HepG2 (cell line): ENCODE results near the gene TARBP2. TPM values are rescaled to one million over a fixed set of nuclear protein-coding genes. Genes with fewer than 3 reads are reported as not detected.

Source experiments
- ATAC-seq: fragments of 200-7000 bp; cut with Tn5 transposase; 3 replicates; pipeline ENCODE4 v1.9.1; 2020; ENCODE audit warnings: mild to moderate bottlenecking, moderate library complexity
- BruUV-seq: library from RNA; stranded (reverse); fragments of 400-500 nt; replicated peaks from 2 replicates; lab custom pipeline; 2021; lab: Mats Ljungman, UMichigan
- CTCF ChIA-PET: fragments of 300-600 bp; formaldehyde crosslinking; extraction: SDS; loops from one replicate; lab custom pipeline; 2021; ENCODE audit warnings: low total read pairs, inconsistent platforms, low intra/inter-chr PET ratio; lab: Yijun Ruan, JAX
- POLR2A ChIA-PET: fragments of 350-600 bp; sonication (Branson Sonifier 250); formaldehyde crosslinking; loops from one replicate; lab custom pipeline; 2020; ENCODE audit warnings: antibody characterized with exemption, inconsistent platforms; lab: Yijun Ruan, JAX
- DNase-seq: peaks from one replicate; pipeline ENCODE4 v3.0.0-alpha.2; 2015; ENCODE audit warnings: low spot score
- FAIRE-seq: peaks from 3 replicates; lab custom pipeline; 2011; peaks lifted over from hg19 to GRCh38; lab: Jason Lieb, UNC
- H2AFZ ChIP-seq: one replicate; pipeline ENCODE4 v1.6.1; 2011; ENCODE audit warnings: low read length, inconsistent platforms
- H3K27ac ChIP-seq: fragments of 300-600 bp; 3 replicates; pipeline ENCODE4 v1.8.0; 2011; ENCODE audit warnings: mixed run types, mild to moderate bottlenecking, mixed read lengths, low read length, inconsistent platforms; ENCODE audit not compliant: insufficient read depth; ENCODE audit errors: extremely low read length
- H3K27me3 ChIP-seq, 2 experiments: fragments of 200-600 bp in 1 of 2; 2 replicates in 1 of 2; 3 replicates in 1 of 2; pipeline versions ENCODE4 v1.6.0 to v1.8.0; 2011; ENCODE audit warnings: low read length in 2 of 2, mild to moderate bottlenecking in 2 of 2, moderate library complexity in 2 of 2, inconsistent platforms in 1 of 2; ENCODE audit not compliant: insufficient read depth in 2 of 2, control insufficient read depth in 1 of 2
- H3K36me3 ChIP-seq, 2 experiments: fragments of 200-600 bp in 1 of 2; replicated peaks in 1 of 2; 2 replicates in 1 of 2; 3 replicates in 1 of 2; pipeline versions ENCODE4 v1.5.1 to v1.8.0; 2011; ENCODE audit warnings: low read length in 2 of 2, inconsistent platforms in 1 of 2; ENCODE audit not compliant: insufficient read depth in 2 of 2, control insufficient read depth in 1 of 2
- H3K4me1 ChIP-seq: 2 replicates; pipeline ENCODE4 v1.5.1; 2012; ENCODE audit warnings: low read length, inconsistent platforms; ENCODE audit not compliant: insufficient read depth
- H3K4me2 ChIP-seq: 2 replicates; pipeline ENCODE4 v1.6.0; 2011; ENCODE audit warnings: low read depth, low read length, inconsistent platforms
- H3K4me3 ChIP-seq, 3 experiments: fragments of 200-600 bp in 1 of 3; sonication (generic), shearing (Covaris generic) in 1 of 3; replicated peaks in 1 of 3; 2 replicates each; pipeline ENCODE4 v1.5.1; 2011 to 2016; ENCODE audit warnings: low read length in 3 of 3, inconsistent platforms in 2 of 3, low read depth in 2 of 3, mild to moderate bottlenecking in 2 of 3, control low read depth in 1 of 3, mixed read lengths in 1 of 3; ENCODE audit not compliant: insufficient read depth in 1 of 3
- H3K79me2 ChIP-seq: one replicate; pipeline ENCODE4 v1.6.1; 2011; ENCODE audit warnings: low read length, inconsistent platforms; ENCODE audit not compliant: insufficient read depth
- H3K9ac ChIP-seq: 2 replicates; pipeline ENCODE4 v1.6.0; 2011; ENCODE audit warnings: mild to moderate bottlenecking, low read depth, low read length, inconsistent platforms; ENCODE audit not compliant: insufficient read depth
- H3K9me3 ChIP-seq: 2 replicates; pipeline ENCODE4 v1.5.1; 2012; ENCODE audit warnings: mild to moderate bottlenecking, low read length
- H4K20me1 ChIP-seq: 2 replicates; pipeline ENCODE4 v1.6.0; 2011; ENCODE audit warnings: inconsistent platforms, mild to moderate bottlenecking, low read length, moderate library complexity; ENCODE audit not compliant: insufficient read depth
- ARHGAP35 ChIP-seq: sonication (generic); formaldehyde crosslinking; IDR thresholded peaks from 2 replicates; pipeline ENCODE4 v1.9.0; 2022; ENCODE audit warnings: mild to moderate bottlenecking, inconsistent platforms, moderate library complexity, missing genetic modification reagents, borderline replicate concordance
- ARNT2 ChIP-seq: sonication (generic); formaldehyde crosslinking; IDR thresholded peaks from 2 replicates; pipeline ENCODE4 v1.8.0; 2022; ENCODE audit warnings: mild to moderate bottlenecking, low read depth, missing genetic modification reagents, moderate library complexity
- ELF4 ChIP-seq: sonication (generic); formaldehyde crosslinking; IDR thresholded peaks from 2 replicates; pipeline ENCODE4 v1.5.0; 2020; ENCODE audit warnings: missing genetic modification reagents, mild to moderate bottlenecking, moderate library complexity, borderline replicate concordance
- JDP2 ChIP-seq: sonication (generic); formaldehyde crosslinking; IDR thresholded peaks from 2 replicates; pipeline ENCODE4 v1.8.1; 2022; ENCODE audit warnings: missing genetic modification reagents, borderline replicate concordance
- KDM2A ChIP-seq: sonication (generic); formaldehyde crosslinking; IDR thresholded peaks from 2 replicates; pipeline ENCODE4 v1.4.0; 2020; ENCODE audit warnings: low read depth, missing genetic modification reagents, borderline replicate concordance
- MLLT10 ChIP-seq: sonication (generic); formaldehyde crosslinking; IDR thresholded peaks from 2 replicates; pipeline ENCODE4 v1.4.0; 2020; ENCODE audit warnings: missing genetic modification reagents
- NONO ChIP-seq, 2 experiments: fragments of 450-650 bp in 1 of 2; sonication (generic) in 1 of 2; formaldehyde crosslinking in 1 of 2; IDR thresholded peaks in 1 of 2; conservative IDR thresholded peaks in 1 of 2; 2 replicates each; pipeline versions ENCODE4 v1.6.1 to v1.8.0; 2017 to 2022; ENCODE audit warnings: mild to moderate bottlenecking in 1 of 2, missing genetic modification reagents in 1 of 2, moderate library complexity in 1 of 2
- RFX3 ChIP-seq: IDR thresholded peaks from 2 replicates; pipeline ENCODE4 v1.6.1; 2016; ENCODE audit warnings: missing biosample characterization, missing genetic modification reagents
- SP1 ChIP-seq, 2 experiments: fragments of 450-650 bp in 1 of 2; sonication (generic) in 1 of 2; formaldehyde crosslinking in 1 of 2; IDR thresholded peaks; 2 replicates each; pipeline versions ENCODE4 v1.4.0 to v1.6.1; 2016 to 2020; ENCODE audit warnings: missing genetic modification reagents in 1 of 2
- TOE1 ChIP-seq: sonication (generic); formaldehyde crosslinking; IDR thresholded peaks from 2 replicates; pipeline ENCODE4 v1.4.0; 2020; ENCODE audit warnings: mild to moderate bottlenecking, missing genetic modification reagents
- ZBTB8A ChIP-seq: sonication (generic); formaldehyde crosslinking; IDR thresholded peaks from 2 replicates; pipeline ENCODE4 v1.4.0; 2020; ENCODE audit warnings: mild to moderate bottlenecking, low read depth, missing genetic modification reagents, borderline replicate concordance
- ZKSCAN1 ChIP-seq: fragments of 150-350 bp; IDR thresholded peaks from 2 replicates; pipeline ENCODE4 v1.6.1; 2014; ENCODE audit warnings: low read length
- ZNF343 ChIP-seq: sonication (generic); formaldehyde crosslinking; IDR thresholded peaks from 2 replicates; pipeline ENCODE4 v1.4.0; 2020; ENCODE audit warnings: mild to moderate bottlenecking, missing genetic modification reagents
- ZNF720 ChIP-seq: sonication (generic); formaldehyde crosslinking; IDR thresholded peaks from 2 replicates; pipeline ENCODE4 v1.4.0; 2020; ENCODE audit warnings: missing genetic modification reagents
- ZNF883 ChIP-seq: sonication (generic); formaldehyde crosslinking; IDR thresholded peaks from 2 replicates; pipeline ENCODE4 v1.5.1; 2020; ENCODE audit warnings: mild to moderate bottlenecking, missing genetic modification reagents; ENCODE audit errors: not compliant biosample characterization
- WGBS: methylation state at CpG from one replicate; pipeline ENCODE4 v1.1.6; 2017; ENCODE audit warnings: low lambda C conversion rate; 5-methylcytosine and 5-hydroxymethylcytosine counted together
- in situ Hi-C: cut with HindIII; loops from 2 replicates; pipeline ENCODE4 v1.10.0; 2017; ENCODE audit warnings: low pct_unique_long_range_greater_than_20kb; ENCODE audit not compliant: extremely low pct_ligation_motif_present
- intact Hi-C: fragments of 100-400 bp; cut with micrococcal nuclease; formaldehyde crosslinking; loops from one replicate; pipeline ENCODE4 v1.10.0; 2022; ENCODE audit not compliant: unreplicated experiment
- polyA plus RNA-seq, 8 experiments: library from polyadenylated mRNA; depleted of rRNA in 3 of 8; stranded (reverse) in 7 of 8; unstranded in 1 of 8; fragments of >200 nt; fragmentation: Illumina TruSeq in 4 of 8; extraction: Trizol in 4 of 8; gene quantifications; 2 replicates each; pipeline versions ENCODE4 v1.2.1 to v1.2.3, GENCODE V29; 2011 to 2016; ENCODE audit warnings: low read depth in 4 of 8, missing spikeins in 1 of 8, mixed read lengths in 1 of 8; ENCODE audit not compliant: insufficient read depth in 1 of 8
- total RNA-seq, 5 experiments: library from RNA; depleted of rRNA; stranded (reverse); fragments of >200 nt; fragmentation: Illumina TruSeq; extraction: Trizol; gene quantifications; 2 replicates each; pipeline ENCODE4 v1.2.3, GENCODE V29; 2016; ENCODE audit warnings: low read depth in 1 of 5
- TF ChIP-seq, protein P1 (sequence below): IDR thresholded peaks from 2 replicates; pipeline ENCODE4 v1.6.1; 2016; ENCODE audit warnings: low read depth, control low read depth
- TF ChIP-seq, protein P2 (sequence below): sonication (generic); formaldehyde crosslinking; IDR thresholded peaks from 2 replicates; pipeline ENCODE4 v1.8.0; 2022; ENCODE audit warnings: missing genetic modification reagents, mild to moderate bottlenecking, inconsistent platforms, borderline replicate concordance
- TF ChIP-seq, protein P3 (sequence below): IDR thresholded peaks from 2 replicates; pipeline ENCODE4 v1.6.1; 2012; ENCODE audit warnings: inconsistent platforms
- TF ChIP-seq, protein P4 (sequence below): sonication (generic); formaldehyde crosslinking; IDR thresholded peaks from 2 replicates; pipeline ENCODE4 v1.5.1; 2020; ENCODE audit warnings: missing genetic modification reagents, mild to moderate bottlenecking, borderline replicate concordance

TARBP2 gene
- total and polyA plus RNA-seq, 2 of the 13 experiments (the other 11 are each of a cell fraction or from before 2014, with no cell fraction given), result 47.0 to 55.5 TPM

DNA sequence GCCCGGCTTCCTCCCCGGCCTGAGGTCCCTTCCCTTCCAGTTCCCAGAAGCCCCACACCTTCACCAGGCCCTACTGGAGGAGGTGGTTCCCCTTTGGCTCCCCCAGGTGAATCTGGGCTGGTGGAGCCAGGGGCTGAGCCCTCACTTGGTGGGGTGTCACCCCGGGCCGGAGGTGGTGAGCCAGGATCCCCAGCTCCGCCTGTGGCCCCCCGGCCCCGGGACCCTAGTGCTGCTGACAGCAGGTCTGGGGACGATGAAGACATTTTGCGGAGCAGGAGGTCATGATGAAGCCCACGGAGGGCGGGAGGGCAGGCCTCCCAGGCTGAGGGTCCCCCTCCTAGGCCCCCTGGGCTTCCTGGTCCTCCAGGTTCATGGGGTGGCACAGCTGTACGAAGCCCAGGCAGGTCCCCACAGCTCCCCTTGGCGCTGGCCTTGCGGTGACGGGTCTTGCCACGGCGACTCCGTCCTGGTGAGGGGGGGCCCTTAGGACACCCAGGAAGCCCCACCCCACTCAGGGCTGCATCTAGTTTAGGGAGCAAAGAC, 18.4 kb upstream of the TARBP2 start:
- intact Hi-C loops, result no loop called here
- no TSS peak for BruUV-seq
- no peak overlapping the region for H3K4me2 ChIP-seq
- ChIA-PET POLR2A (interaction anchor here (0.7 to 4.2 kb wide), 8 partner anchors 10 to 162 kb away, joined by 3 to 58 read pairs (median 6); partner anchors contain the start of genes AAAS, MAP3K12, PRR13 and SP1), CTCF (no interaction called here)
- no peaks in the 10 kb centered on the region for H3K9me3 ChIP-seq
- in situ Hi-C loops, result no loop called here
- no peak overlapping the region for H3K9ac ChIP-seq
- no peaks in the 10 kb centered on the region for H3K27me3 ChIP-seq
- 90% methylated on average over 2 of the region's 18 CpGs for WGBS
- H3K4me3 ChIP-seq, result no peak overlapping the region
- peaks cover 12% of the 10 kb centered on the region for H4K20me1 ChIP-seq
- H3K27ac ChIP-seq, result no peak overlapping the region
- ATAC-seq (peak; percentile 2), DNase-seq (no peak), FAIRE-seq (no peak)
- no peaks in the 10 kb centered on the region for H3K79me2 ChIP-seq
- H3K4me1 ChIP-seq, result no peaks in the 10 kb centered on the region
- peaks cover 13 to 45% of the 10 kb centered on the region in 2 experiments for H3K36me3 ChIP-seq
- no peak overlapping the region for H2AFZ ChIP-seq
- TF ChIP-seq, protein P1, sequence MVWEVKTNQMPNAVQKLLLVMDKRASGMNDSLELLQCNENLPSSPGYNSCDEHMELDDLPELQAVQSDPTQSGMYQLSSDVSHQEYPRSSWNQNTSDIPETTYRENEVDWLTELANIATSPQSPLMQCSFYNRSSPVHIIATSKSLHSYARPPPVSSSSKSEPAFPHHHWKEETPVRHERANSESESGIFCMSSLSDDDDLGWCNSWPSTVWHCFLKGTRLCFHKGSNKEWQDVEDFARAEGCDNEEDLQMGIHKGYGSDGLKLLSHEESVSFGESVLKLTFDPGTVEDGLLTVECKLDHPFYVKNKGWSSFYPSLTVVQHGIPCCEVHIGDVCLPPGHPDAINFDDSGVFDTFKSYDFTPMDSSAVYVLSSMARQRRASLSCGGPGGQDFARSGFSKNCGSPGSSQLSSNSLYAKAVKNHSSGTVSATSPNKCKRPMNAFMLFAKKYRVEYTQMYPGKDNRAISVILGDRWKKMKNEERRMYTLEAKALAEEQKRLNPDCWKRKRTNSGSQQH (CRISPR knock-in tag), result no peak
- 0 out of 2 replicates have a peak, but pooled peaks have one; percentile 24 for TF ChIP-seq ZNF343
- no peak for TF ChIP-seq JDP2 (CRISPR knock-in tag)
- TF ChIP-seq, protein P2, sequence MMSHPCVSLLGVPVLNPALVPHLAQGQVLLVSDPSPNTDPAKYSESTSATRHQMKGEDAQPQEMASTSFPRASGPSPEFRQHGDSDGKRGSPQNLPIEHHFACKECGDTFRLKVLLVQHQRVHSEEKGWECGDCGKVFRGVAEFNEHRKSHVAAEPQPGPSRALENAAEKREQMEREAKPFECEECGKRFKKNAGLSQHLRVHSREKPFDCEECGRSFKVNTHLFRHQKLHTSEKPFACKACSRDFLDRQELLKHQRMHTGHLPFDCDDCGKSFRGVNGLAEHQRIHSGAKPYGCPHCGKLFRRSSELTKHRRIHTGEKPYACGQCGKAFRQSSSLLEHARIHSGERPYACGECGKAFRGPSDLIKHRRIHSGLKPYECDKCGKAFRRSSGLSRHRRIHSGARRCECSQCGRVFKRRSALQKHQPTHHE (CRISPR knock-in tag), result no peak
- TF ChIP-seq NONO (IDR thresholded peaks at IDR 0.05), result no peak
- no peak; the same call in 1 of the 2 replicates for TF ChIP-seq NONO (CRISPR knock-in tag; conservative IDR thresholded peaks at IDR 0.05)
- TF ChIP-seq ZNF720, result no peak
- TF ChIP-seq ELF4 (CRISPR knock-in tag), result no peak
- TF ChIP-seq ZBTB8A (CRISPR knock-in tag), result no peak
- no peak for TF ChIP-seq MLLT10
- TF ChIP-seq, protein P3, sequence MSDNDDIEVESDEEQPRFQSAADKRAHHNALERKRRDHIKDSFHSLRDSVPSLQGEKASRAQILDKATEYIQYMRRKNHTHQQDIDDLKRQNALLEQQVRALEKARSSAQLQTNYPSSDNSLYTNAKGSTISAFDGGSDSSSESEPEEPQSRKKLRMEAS, result no peak
- TF ChIP-seq ARNT2 (CRISPR knock-in tag), result 0 out of 2 replicates have a peak, but pooled peaks have one; percentile 45
- no peak for TF ChIP-seq RFX3 (CRISPR knock-in tag)
- TF ChIP-seq TOE1, result no peak
- TF ChIP-seq, protein P4, sequence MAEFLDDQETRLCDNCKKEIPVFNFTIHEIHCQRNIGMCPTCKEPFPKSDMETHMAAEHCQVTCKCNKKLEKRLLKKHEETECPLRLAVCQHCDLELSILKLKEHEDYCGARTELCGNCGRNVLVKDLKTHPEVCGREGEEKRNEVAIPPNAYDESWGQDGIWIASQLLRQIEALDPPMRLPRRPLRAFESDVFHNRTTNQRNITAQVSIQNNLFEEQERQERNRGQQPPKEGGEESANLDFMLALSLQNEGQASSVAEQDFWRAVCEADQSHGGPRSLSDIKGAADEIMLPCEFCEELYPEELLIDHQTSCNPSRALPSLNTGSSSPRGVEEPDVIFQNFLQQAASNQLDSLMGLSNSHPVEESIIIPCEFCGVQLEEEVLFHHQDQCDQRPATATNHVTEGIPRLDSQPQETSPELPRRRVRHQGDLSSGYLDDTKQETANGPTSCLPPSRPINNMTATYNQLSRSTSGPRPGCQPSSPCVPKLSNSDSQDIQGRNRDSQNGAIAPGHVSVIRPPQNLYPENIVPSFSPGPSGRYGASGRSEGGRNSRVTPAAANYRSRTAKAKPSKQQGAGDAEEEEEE (CRISPR knock-in tag), result no peak
- TF ChIP-seq ZNF883 (CRISPR knock-in tag), result no peak
- no peak for TF ChIP-seq ZKSCAN1
- TF ChIP-seq ARHGAP35 (CRISPR knock-in tag), result no peak
- TF ChIP-seq KDM2A, result peak; percentile 45; the same call in 1 of the 2 replicates
- TF ChIP-seq SP1 (IDR thresholded peaks at IDR 0.05), result no peak
- no peak for TF ChIP-seq SP1 (CRISPR knock-in tag; IDR thresholded peaks at IDR 0.05)
